Activated T-helper 9 cell treated with anti-CD3 and anti-CD28 coated beads, Interleukin-2, amount 50 U/mL, for 16 hours (primary cell): ENCODE results near the gene PODXL2.

Source experiments
- DNase-seq: peaks from one replicate; pipeline ENCODE4 v3.0.0-alpha.2; 2020; ENCODE audit warnings: low read depth

Gene PODXL2

GRCh38 chr3:127658234-127658633 is 29.2 kb downstream of the PODXL2 start:
- DNase-seq: no peak

- DNase-seq: no peak
Measured at GRCh38 chr3:127660621-127661251, 31.8 kb downstream of the PODXL2 start.

- no peak for DNase-seq
Measured at GRCh38 chr3:127661600-127661999, 32.6 kb downstream of the PODXL2 start.

GRCh38 chr3:127662001-127662469 is 33.0 kb downstream of the PODXL2 start:
- no peak for DNase-seq

- no peak for DNase-seq
Measured at GRCh38 chr3:127663151-127663550, 34.2 kb downstream of the PODXL2 start.

GRCh38 chr3:127665165-127665564 is 36.2 kb downstream of the PODXL2 start:
- DNase-seq: no peak

- DNase-seq: no peak
Measured at GRCh38 chr3:127665586-127665985, 36.6 kb downstream of the PODXL2 start.

GRCh38 chr3:127666676-127667075 is 37.7 kb downstream of the PODXL2 start:
- DNase-seq: no peak

GRCh38 chr3:127667119-127667681 is 38.2 kb downstream of the PODXL2 start:
- DNase-seq: no peak

GRCh38 chr3:127668906-127669305 is 39.9 kb downstream of the PODXL2 start:
- no peak for DNase-seq

GRCh38 chr3:127669541-127670228 is 40.7 kb downstream of the PODXL2 start:
- no peak for DNase-seq

GRCh38 chr3:127670229-127670559 is 41.2 kb downstream of the PODXL2 start:
- no peak for DNase-seq

GRCh38 chr3:127670761-127671522 is 42.0 kb downstream of the PODXL2 start:
- no peak for DNase-seq

GRCh38 chr3:127671523-127672428 is 42.8 kb downstream of the PODXL2 start:
- no peak for DNase-seq

- DNase-seq: peak; percentile 81
Measured at GRCh38 chr3:127672429-127673190, 43.6 kb downstream of the PODXL2 start, which contains the start of gene ABTB1. ABTB1 (plus strand) TSS chr3:127672952; CDS start chr3:127673026, 74 bp downstream.

GRCh38 chr3:127673191-127674100 is 44.5 kb downstream of the PODXL2 start:
- peak; percentile 20 for DNase-seq

GRCh38 chr3:127674101-127674721 is 45.2 kb downstream of the PODXL2 start:
- DNase-seq: no peak

GRCh38 chr3:127674790-127675189 is 45.8 kb downstream of the PODXL2 start:
- no peak for DNase-seq
